CD14-positive monocyte (primary cell): ENCODE measurements around the gene EFCAB13. TPM values are rescaled to one million over a fixed set of nuclear protein-coding genes. Genes with fewer than 3 reads are reported as not detected.

Experiments
- DNase-seq, 3 donors: peaks; one replicate each; pipeline ENCODE4 v3.0.0-alpha.2; 2011 to 2022
- H2AFZ ChIP-seq: 2 replicates; pipeline ENCODE4 v1.6.0; 2012; ENCODE audit warnings: mild to moderate bottlenecking, low read depth, low read length, inconsistent platforms; ENCODE audit not compliant: insufficient read depth, poor library complexity, severe bottlenecking
- H3K27ac ChIP-seq, 2 donors: 1 replicate in 1 of 2; 2 replicates in 1 of 2; pipeline ENCODE4 v1.5.1; 2012 to 2013; ENCODE audit warnings: low read length in 2 of 2, control low read depth in 1 of 2, inconsistent platforms in 1 of 2, low read depth in 1 of 2, mild to moderate bottlenecking in 1 of 2
- H3K27me3 ChIP-seq, 2 donors: one replicate each; pipeline versions ENCODE4 v1.6.0 to v1.6.1; 2011 to 2013; ENCODE audit warnings: low read length in 2 of 2; ENCODE audit not compliant: control insufficient read depth in 2 of 2, insufficient read depth in 2 of 2
- H3K36me3 ChIP-seq, 2 donors: replicated peaks in 1 of 2; 1 replicate in 1 of 2; 2 replicates in 1 of 2; pipeline versions ENCODE4 v1.5.1 to v1.6.1; 2012 to 2013; ENCODE audit warnings: low read length in 2 of 2, control low read depth in 1 of 2, inconsistent platforms in 1 of 2, mild to moderate bottlenecking in 1 of 2; ENCODE audit not compliant: insufficient read depth in 2 of 2, control insufficient read depth in 1 of 2
- H3K4me1 ChIP-seq, 2 donors: 1 replicate in 1 of 2; 2 replicates in 1 of 2; pipeline versions ENCODE4 v1.5.1 to v1.6.1; 2012 to 2013; ENCODE audit warnings: low read length in 2 of 2, control low read depth in 1 of 2, inconsistent platforms in 1 of 2, mild to moderate bottlenecking in 1 of 2, moderate library complexity in 1 of 2; ENCODE audit not compliant: insufficient read depth in 2 of 2, control insufficient read depth in 1 of 2
- H3K4me2 ChIP-seq: replicated peaks from 2 replicates; pipeline ENCODE3; 2012; ENCODE audit warnings: low read length, moderate library complexity, mild to moderate bottlenecking; ENCODE audit not compliant: poor library complexity, severe bottlenecking; ENCODE audit errors: extremely low read depth
- H3K4me3 ChIP-seq, 3 experiments: fragments of 200-600 bp in 1 of 3; sonication (generic) in 1 of 3; replicated peaks in 1 of 3; 1 replicate in 2 of 3; 2 replicates in 1 of 3; pipeline ENCODE4 v1.5.1; 2011 to 2013; ENCODE audit warnings: low read length in 3 of 3, mild to moderate bottlenecking in 3 of 3, control low read depth in 2 of 3, low read depth in 2 of 3, inconsistent platforms in 1 of 3, moderate library complexity in 1 of 3
- H3K79me2 ChIP-seq: 2 replicates; pipeline ENCODE4 v1.6.0; 2012; ENCODE audit warnings: mild to moderate bottlenecking, control low read depth, inconsistent platforms, low read length, moderate library complexity; ENCODE audit not compliant: insufficient read depth
- H3K9ac ChIP-seq: 2 replicates; pipeline ENCODE4 v1.6.0; 2017; ENCODE audit warnings: low read length, mild to moderate bottlenecking; ENCODE audit not compliant: insufficient read depth, poor library complexity, severe bottlenecking
- H3K9me3 ChIP-seq, 2 donors: replicated peaks in 1 of 2; 1 replicate in 1 of 2; 2 replicates in 1 of 2; pipeline versions ENCODE4 v1.5.1 to v1.6.1; 2012 to 2013; ENCODE audit warnings: low read length in 2 of 2, control low read depth in 1 of 2; ENCODE audit not compliant: control insufficient read depth in 1 of 2, insufficient read depth in 1 of 2
- H4K20me1 ChIP-seq: 2 replicates; pipeline ENCODE4 v1.6.0; 2012; ENCODE audit warnings: mild to moderate bottlenecking, low read length, control low read depth, moderate library complexity; ENCODE audit not compliant: insufficient read depth
- H3K27ac Mint-ChIP-seq, 7 donors: one replicate each; pipeline ENCODE4 v1.8.0; 2020; ENCODE audit warnings: mild to moderate bottlenecking in 7 of 7, mixed read lengths in 7 of 7, moderate library complexity in 6 of 7, inconsistent platforms in 2 of 7
- H3K27me3 Mint-ChIP-seq, 3 donors: one replicate each; pipeline ENCODE4 v1.8.0; 2021 to 2022; ENCODE audit warnings: low read depth in 3 of 3, mild to moderate bottlenecking in 3 of 3, mixed read lengths in 3 of 3, moderate library complexity in 3 of 3, inconsistent platforms in 1 of 3
- H3K36me3 Mint-ChIP-seq, 2 donors: one replicate each; pipeline ENCODE4 v1.8.0; 2020; ENCODE audit warnings: mixed read lengths in 2 of 2, inconsistent platforms in 1 of 2, mild to moderate bottlenecking in 1 of 2
- H3K4me1 Mint-ChIP-seq: one replicate; pipeline ENCODE4 v1.8.0; 2020; ENCODE audit warnings: mild to moderate bottlenecking, mixed read lengths
- H3K4me3 Mint-ChIP-seq, 2 donors: one replicate each; pipeline ENCODE4 v1.8.0; 2020; ENCODE audit warnings: mild to moderate bottlenecking in 2 of 2, mixed read lengths in 2 of 2, moderate library complexity in 1 of 2
- H3K9me3 Mint-ChIP-seq, 7 donors: one replicate each; pipeline ENCODE4 v1.8.0; 2020 to 2022; ENCODE audit warnings: mixed read lengths in 7 of 7, mild to moderate bottlenecking in 6 of 7, moderate library complexity in 6 of 7, inconsistent platforms in 2 of 7
- CTCF ChIP-seq: fragments of 200-600 bp; IDR thresholded peaks from one replicate; pipeline ENCODE4 v1.8.0; 2022; ENCODE audit warnings: antibody characterized with exemption, mild to moderate bottlenecking
- WGBS: methylation state at CpG from one replicate; pipeline ENCODE4 v1.1.5; 2013; ENCODE audit warnings: missing lambda C conversion rate; ENCODE audit not compliant: insufficient coverage; 5-methylcytosine and 5-hydroxymethylcytosine counted together
- intact Hi-C, 2 donors: fragments of 100-400 bp; cut with micrococcal nuclease; formaldehyde crosslinking; loops; one replicate each; pipeline versions ENCODE4 v1.15.0 to v1.15.1; 2023
- polyA plus RNA-seq, 3 donors: library from polyadenylated mRNA; depleted of rRNA in 1 of 3; unstranded in 2 of 3; stranded (reverse) in 1 of 3; fragments of 300-500 nt in 2 of 3; fragments of >200 nt in 1 of 3; fragmentation: Illumina TruSeq in 2 of 3; gene quantifications; 1 replicate in 2 of 3; 2 replicates in 1 of 3; pipeline ENCODE4 v1.2.3, GENCODE V29; 2012 to 2021

The EFCAB13 gene
- polyA plus RNA-seq, 3 donors: 1.0 to 5.7 (median 3.5) TPM

DNA sequence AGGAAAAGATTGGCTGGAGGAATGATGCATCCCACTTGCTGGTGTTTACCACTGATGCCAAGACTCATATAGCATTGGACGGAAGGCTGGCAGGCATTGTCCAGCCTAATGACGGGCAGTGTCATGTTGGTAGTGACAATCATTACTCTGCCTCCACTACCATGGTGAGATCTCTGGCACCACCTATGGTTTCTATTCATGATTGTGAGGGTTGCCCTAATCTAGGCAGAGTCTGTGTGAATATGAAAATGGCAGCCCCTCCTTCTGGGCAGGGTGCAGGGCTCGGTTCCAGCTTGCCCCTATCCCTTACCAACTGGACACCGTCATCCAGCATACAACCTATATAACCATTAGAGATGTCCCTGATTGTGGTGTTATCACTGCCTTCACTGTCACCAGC lies 36.7 kb upstream of the EFCAB13 start:
- no peak overlapping the region for H3K4me3 Mint-ChIP-seq
- no peak overlapping the region for H3K27ac ChIP-seq
- no peak overlapping the region for H3K27ac Mint-ChIP-seq
- no peaks in the 10 kb centered on the region for H3K36me3 Mint-ChIP-seq
- no peaks in the 10 kb centered on the region for H3K27me3 ChIP-seq
- WGBS: 100% methylated on average over 1 of the region's 4 CpGs
- H3K27me3 Mint-ChIP-seq: peaks cover 1 to 3% (median 2%) of the 10 kb centered on the region in 3 donors
- H3K9me3 Mint-ChIP-seq: peaks cover 0 to 3% (median 0%) of the 10 kb centered on the region in 7 donors
- no peak overlapping the region for H3K9ac ChIP-seq
- intact Hi-C loops: no loop called here
- H3K4me1 ChIP-seq: no peaks in the 10 kb centered on the region
- no peak overlapping the region for H2AFZ ChIP-seq
- no peak overlapping the region for H3K4me2 ChIP-seq
- H3K36me3 ChIP-seq: no peaks in the 10 kb centered on the region
- no peak overlapping the region for H3K4me3 ChIP-seq
- H4K20me1 ChIP-seq: no peaks in the 10 kb centered on the region
- no peak for TF ChIP-seq CTCF
- H3K79me2 ChIP-seq: no peaks in the 10 kb centered on the region
- H3K9me3 ChIP-seq: no peaks in the 10 kb centered on the region
- no peak for DNase-seq
- peaks cover 7% of the 10 kb centered on the region for H3K4me1 Mint-ChIP-seq

- Mint-ChIP-seq H3K4me3 (no peak overlapping the region), H3K27me3 (peaks cover 1 to 3% (median 2%) of the 10 kb centered on the region in 3 donors), H3K4me1 (peaks cover 7% of the 10 kb centered on the region), H3K9me3 (peaks cover 0 to 3% (median 0%) of the 10 kb centered on the region in 7 donors), H3K27ac (peak overlapping the region in 1 of 7 donors; percentile 52), H3K36me3 (no peaks in the 10 kb centered on the region)
- intact Hi-C loops: no loop called here
- Histone ChIP-seq H4K20me1 (no peaks in the 10 kb centered on the region), H3K79me2 (no peaks in the 10 kb centered on the region), H2AFZ (no peak overlapping the region), H3K27me3 (no peaks in the 10 kb centered on the region), H3K27ac (no peak overlapping the region), H3K9me3 (no peaks in the 10 kb centered on the region), H3K4me1 (no peaks in the 10 kb centered on the region), H3K36me3 (no peaks in the 10 kb centered on the region), H3K4me2 (no peak overlapping the region), H3K9ac (no peak overlapping the region), H3K4me3 (no peak overlapping the region)
- WGBS: 100% methylated on average over 1 of the region's 2 CpGs
- no peak for DNase-seq
- TF ChIP-seq CTCF: no peak
These were observed 36.1 kb upstream of the EFCAB13 start for GRCh38 chr17:47287639-47288038.
